ENCODE measurements around the gene PIF1. TPM values are rescaled to one million over a fixed set of nuclear protein-coding genes. Genes with fewer than 3 reads are reported as not detected.

Gene PIF1
- total and polyA plus RNA-seq, 2 of the 4 experiments (the other 2 are of a cell fraction) = 3.9 to 19.9 TPM

GRCh38 chr15:64842986-64843561 is 17.6 kb upstream of the PIF1 start:
- Histone ChIP-seq H4K8ac (ENCODE audit: low read depth in 2 of 2, low read length in 2 of 2) (peak overlapping the region; percentile 21 to 41; a peak in 1 of 4 replicates), H3K9ac (ENCODE audit: low read depth, low read length) (peak overlapping the region; percentile 97), H2AK9ac (replicated peaks; ENCODE audit: low read depth, low read length, poor library complexity) (peak overlapping the region; percentile 96), H3K4ac (ENCODE audit: low read depth, low read length) (peak overlapping the region; percentile 97), H3K4me2 (ENCODE audit: low read depth, low read length) (peak overlapping the region; percentile 82), H3K18ac (ENCODE audit: low read depth, low read length) (peak overlapping the region; percentile 14), H3K9me1 (ENCODE audit: insufficient read depth, low read length) (peaks cover 36% of the 10 kb centered on the region), H3K9me3 (ENCODE audit: control insufficient read depth, insufficient read depth, low read length) (no peaks in the 10 kb centered on the region), H2AFZ (replicated peaks; ENCODE audit: low read length, poor library complexity) (peak overlapping the region; percentile 65), H3K56ac (ENCODE audit: extremely low read depth, insufficient read depth, low read length) (peak overlapping the region; percentile 83), H3K27ac (ENCODE audit: insufficient read depth, low read length) (peak overlapping the region; percentile 91), H4K91ac (ENCODE audit: insufficient read depth, low read depth, low read length) (peak overlapping the region; percentile 52), H4K5ac (ENCODE audit: low read depth, low read length) (0 out of 2 replicates have a peak overlapping the region, but pooled peaks have one; percentile 1), H3K14ac (replicated peaks; ENCODE audit: low read depth, low read length) (peak overlapping the region; percentile 100), H2BK15ac (ENCODE audit: low read depth, low read length) (no peak overlapping the region), H4K20me1 (ENCODE audit: insufficient read depth, low read length) (peaks cover 63% of the 10 kb centered on the region), H3K27me3 (ENCODE audit: control insufficient read depth, insufficient read depth, low read length) (no peaks in the 10 kb centered on the region), H2BK5ac (ENCODE audit: low read depth, low read length, poor library complexity, severe bottlenecking) (peak overlapping the region; percentile 89), H3K36me3 (ENCODE audit: control insufficient read depth, insufficient read depth, low read length) (peaks cover 10% of the 10 kb centered on the region; the same call in 1 of the 2 replicates), H3K23ac (ENCODE audit: low read depth, low read length) (peak overlapping the region; percentile 94), H3K4me1 (ENCODE audit: control insufficient read depth, insufficient read depth, low read length) (peaks cover 26% of the 10 kb centered on the region), H3K4me3 (ENCODE audit: insufficient read depth, low read depth, low read length) (peak overlapping the region; percentile 83), H3K79me1 (ENCODE audit: low read depth in 1 of 2, low read length in 2 of 2) (peaks cover 0 to 67% of the 10 kb centered on the region in 2 experiments; a peak in 2 of 4 replicates), H2BK120ac (ENCODE audit: low read depth, low read length) (no peak overlapping the region), H2BK20ac (ENCODE audit: low read depth, low read length) (no peak overlapping the region), H2AK5ac (ENCODE audit: low read depth, low read length) (peak overlapping the region; percentile 98)
- TF ChIP-seq CTCF (conservative IDR thresholded peaks at IDR 0.05; ENCODE audit: low read depth, low read length) (no peak), POLR2A (IDR thresholded peaks at IDR 0.05; ENCODE audit: low read depth, low read length) (peak; percentile 45; the same call in 1 of the 2 replicates), RCOR1 (IDR thresholded peaks at IDR 0.05; ENCODE audit: insufficient replicate concordance, low read length) (no peak)
- no TSS peak for BruUV-seq (replicated peaks)
- in situ Hi-C loops (cut with MboI; ENCODE audit: low sequenced_read_pairs) = loop anchor here (5.0 kb wide), 1 partner anchor 64 kb away; no protein-coding TSS in a partner anchor
- CTCF ChIA-PET = interaction anchor here (0.5 to 0.6 kb wide), 2 partner anchors 63 to 335 kb away, joined by 3 read pairs; no protein-coding TSS in a partner anchor
- DNase-seq (peak; percentile 59), ATAC-seq (ENCODE audit: low read depth) (peak; percentile 4)
- dilution Hi-C loops (cut with HindIII; ENCODE audit: low sequenced_read_pairs, unreplicated experiment) = no loop called here
- POLR2A ChIA-PET (ENCODE audit: unreplicated experiment) = no interaction called here
- no CpG with 5 or more reads among the region's 7 CpGs for WGBS, 2 experiments (ENCODE audit: extremely low coverage in 2 of 2, insufficient read length in 1 of 2)
- intact Hi-C loops (cut with micrococcal nuclease) = loop anchor here (5.0 kb wide), 2 partner anchors 144 to 184 kb away; partner anchors contain the start of genes MTFMT and SPG21

Measured in IMR-90 (cell line).